Stimulated activated CD8-positive, alpha-beta memory T cell treated with anti-CD3 and anti-CD28 coated beads, Interleukin-4, amount 100 ng/mL, for 48 hours (primary cell): ENCODE data around the gene NRG4.
"Not testable (repeated sequence)": the region's sequence is repeated elsewhere in the genome, so short reads cannot be mapped to it uniquely, and the experiment has no call there.

Experiments
- DNase-seq: peaks from one replicate; pipeline ENCODE4 v3.0.0-alpha.2; 2020

The NRG4 gene

DNA sequence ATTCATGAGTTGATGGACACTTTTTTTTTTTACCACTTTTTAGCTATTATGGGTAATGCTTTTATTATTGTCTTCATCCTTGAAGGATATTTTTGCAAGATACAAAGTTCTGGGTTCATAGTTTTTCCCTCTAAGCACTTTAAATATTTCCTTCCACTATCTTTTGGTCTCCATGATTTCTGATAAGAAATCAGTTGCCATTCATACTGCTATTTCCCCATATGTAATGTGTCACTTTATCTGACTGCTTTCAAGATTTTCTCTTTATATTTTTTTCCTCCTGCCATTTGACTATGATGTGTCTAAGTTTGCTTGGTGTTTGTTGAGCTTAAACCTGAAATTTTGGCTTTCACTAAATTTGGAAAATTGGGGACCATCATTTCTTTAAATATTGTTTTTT is 19.3 kb downstream of the NRG4 start:
- no peak for DNase-seq

GRCh38 chr15:75989875-75990274 is 22.3 kb downstream of the NRG4 start:
- no peak for DNase-seq

GRCh38 chr15:75989045-75989444 is 23.2 kb downstream of the NRG4 start:
- no peak for DNase-seq

- no peak for DNase-seq
Measured at GRCh38 chr15:75985971-75986370, 26.3 kb downstream of the NRG4 start.

- DNase-seq: not testable (repeated sequence)
Measured at GRCh38 chr15:75984706-75985105, 27.5 kb downstream of the NRG4 start.

- no peak for DNase-seq
Measured at GRCh38 chr15:75982468-75982867, 29.8 kb downstream of the NRG4 start.

DNA sequence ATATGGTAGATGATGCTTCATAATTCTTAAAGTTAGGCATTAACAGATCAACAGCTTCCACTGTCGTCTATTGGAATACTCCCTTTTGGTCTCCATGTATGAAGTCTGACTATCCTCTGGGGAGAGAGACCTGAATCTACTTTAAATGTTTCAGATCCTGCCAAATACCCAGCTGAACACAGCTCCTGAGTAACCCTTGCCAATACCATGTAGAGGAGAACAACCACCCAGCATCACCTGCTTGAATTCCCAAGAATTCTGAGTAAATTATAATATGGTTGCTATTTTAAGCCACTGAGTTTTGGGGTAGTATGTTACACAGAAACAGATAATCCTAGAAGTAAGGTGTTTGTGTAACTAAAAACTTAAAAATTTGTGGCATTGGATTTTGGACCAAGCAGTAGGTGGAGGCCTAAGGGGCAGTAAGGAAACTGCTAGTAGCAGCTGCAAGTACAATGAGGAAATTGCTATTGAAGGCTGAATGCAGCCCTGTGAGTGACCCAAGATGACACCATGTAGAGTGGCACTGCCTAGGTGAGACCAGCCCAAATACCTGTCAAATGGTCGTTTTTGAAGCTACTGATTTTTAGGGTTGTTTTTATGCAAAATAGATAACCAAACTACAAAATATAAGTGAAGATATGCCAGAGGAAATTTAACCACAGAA is 30.9 kb downstream of the NRG4 start:
- DNase-seq: no peak

GRCh38 chr15:75976766-75977165 is 35.5 kb downstream of the NRG4 start:
- DNase-seq: not testable (repeated sequence)

- no peak for DNase-seq
Measured at GRCh38 chr15:75966073-75966472, 46.2 kb downstream of the NRG4 start.

DNA sequence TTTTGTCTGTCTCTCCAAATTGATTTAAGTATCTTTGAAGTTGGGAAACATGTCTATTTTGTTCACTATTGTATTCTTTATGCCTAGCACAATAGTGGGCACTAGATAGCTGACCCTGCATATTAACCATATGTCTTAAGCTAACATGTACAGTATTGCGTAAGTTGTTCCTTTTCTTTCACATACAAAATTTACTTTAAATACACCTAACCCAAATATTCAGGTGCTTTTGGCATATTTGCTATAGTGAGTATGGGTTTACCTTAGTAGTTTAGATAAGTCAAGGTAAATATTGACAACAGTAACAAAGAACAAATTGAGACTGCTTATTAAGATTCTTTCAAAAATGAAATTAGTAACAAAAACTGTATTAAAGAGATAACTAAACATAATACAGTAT is 50.9 kb downstream of the NRG4 start:
- DNase-seq: no peak

DNA sequence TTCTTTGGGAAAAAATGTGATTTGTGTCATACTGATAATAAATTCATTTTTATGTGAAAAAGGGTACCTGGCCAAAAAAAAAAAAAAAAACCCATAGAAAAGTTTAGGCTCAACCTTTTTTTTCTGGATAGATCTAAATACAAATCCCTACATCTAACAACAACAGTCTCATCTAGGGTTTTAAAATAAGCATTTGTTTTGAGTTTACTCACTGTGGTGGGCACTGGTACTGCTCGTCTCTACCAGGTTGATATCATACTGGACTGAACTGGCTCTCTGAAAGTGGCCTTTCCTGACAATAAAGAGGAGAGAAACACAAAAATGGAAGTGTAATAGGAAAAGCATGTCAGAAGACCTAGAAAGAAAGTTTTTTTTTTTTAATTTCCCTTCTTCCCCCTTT is 56.5 kb downstream of the NRG4 start:
- no peak for DNase-seq

DNA sequence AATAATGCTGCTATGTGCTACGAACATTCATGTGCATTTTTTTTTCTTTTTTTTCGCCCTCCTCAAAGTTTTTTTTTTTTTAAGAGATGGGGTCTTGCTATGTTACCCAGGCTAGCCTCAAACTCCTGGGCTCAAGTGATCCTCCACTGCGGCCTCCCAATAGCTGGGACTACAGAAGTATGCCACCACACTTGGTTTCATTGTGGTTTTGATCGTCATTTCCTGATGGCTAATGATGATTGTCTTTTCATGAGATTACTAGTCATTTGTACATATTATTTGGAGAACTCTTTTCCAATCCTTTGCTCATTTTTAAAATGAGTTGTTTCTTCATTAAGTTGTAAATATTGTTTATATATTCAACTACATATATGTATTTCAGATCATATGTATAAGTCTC is 59.7 kb downstream of the NRG4 start:
- no peak for DNase-seq

DNA sequence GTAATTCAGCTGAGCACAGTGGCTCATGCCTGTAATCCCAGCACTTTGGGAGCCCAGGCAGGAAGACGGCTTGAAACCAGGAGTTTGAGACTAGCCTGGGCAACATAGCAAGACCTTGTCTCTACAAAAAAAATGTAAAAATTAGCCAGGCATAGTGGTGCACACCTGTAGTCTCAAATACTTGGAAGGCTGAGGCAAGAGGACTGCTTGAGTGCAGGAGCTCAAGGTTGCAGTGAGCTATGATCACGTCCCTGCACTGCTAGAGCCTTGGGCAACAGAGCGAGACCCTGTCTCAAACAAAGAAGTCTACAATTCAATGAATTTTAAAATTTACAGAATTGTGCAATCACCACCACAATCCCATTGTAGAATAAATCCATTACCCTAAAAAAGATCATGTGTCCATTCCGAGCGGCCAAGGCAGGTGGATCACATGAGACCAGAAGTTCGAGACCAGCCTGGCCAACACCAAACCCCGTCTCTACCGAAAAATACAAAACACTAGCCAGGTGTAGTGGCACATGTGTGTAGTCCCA is 63.4 kb downstream of the NRG4 start:
- DNase-seq: no peak

GRCh38 chr15:75947092-75947491 is 65.1 kb downstream of the NRG4 start:
- DNase-seq: no peak

- DNase-seq: no peak
Measured at GRCh38 chr15:75945953-75946352, 66.3 kb downstream of the NRG4 start.

- no peak for DNase-seq
Measured at GRCh38 chr15:75943713-75944215, 68.5 kb downstream of the NRG4 start.

GRCh38 chr15:75943246-75943645 is 69.0 kb downstream of the NRG4 start:
- no peak for DNase-seq

DNA sequence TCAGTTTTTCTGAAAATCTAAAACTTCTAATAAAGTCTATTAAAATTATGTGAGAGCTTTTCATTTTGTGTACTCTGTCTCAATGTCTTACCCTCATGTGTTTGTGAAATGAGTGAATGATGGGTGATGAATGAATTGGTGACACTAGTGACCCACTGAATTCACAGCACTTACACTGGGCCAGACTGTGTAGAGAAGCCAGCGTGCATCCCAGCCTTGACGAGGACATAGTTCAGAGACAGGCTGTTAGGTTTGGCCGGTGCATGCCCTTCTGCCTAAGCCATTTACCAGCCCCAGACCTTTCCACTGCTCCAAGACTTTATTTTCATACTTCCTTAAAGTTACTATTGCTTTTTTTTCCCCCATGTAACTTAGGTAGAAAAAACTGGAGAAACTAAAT is 69.8 kb downstream of the NRG4 start:
- DNase-seq: no peak

DNA sequence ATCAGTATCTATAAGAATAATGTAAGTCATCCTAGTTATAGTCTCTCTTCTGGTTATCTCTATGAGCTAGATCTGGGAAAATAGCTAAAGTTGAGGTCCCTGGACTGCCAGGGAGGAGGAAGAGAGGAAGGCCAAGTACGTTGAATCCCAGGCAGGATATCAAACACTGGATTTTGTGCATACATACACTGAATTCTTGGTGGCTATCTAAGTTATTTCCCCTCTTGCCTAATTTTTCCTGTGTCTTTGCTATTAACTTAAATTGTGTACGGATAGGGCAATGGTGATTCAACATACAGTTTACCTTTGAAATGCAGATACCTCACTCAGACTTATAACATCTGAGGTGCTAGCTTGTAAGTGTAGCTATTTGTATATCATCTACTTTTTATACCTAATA is 81.4 kb downstream of the NRG4 start:
- no peak for DNase-seq

- no peak for DNase-seq
Measured at GRCh38 chr15:75929799-75930565, 82.2 kb downstream of the NRG4 start.

- no peak for DNase-seq
Measured at GRCh38 chr15:75928680-75929608, 83.3 kb downstream of the NRG4 start.

DNA sequence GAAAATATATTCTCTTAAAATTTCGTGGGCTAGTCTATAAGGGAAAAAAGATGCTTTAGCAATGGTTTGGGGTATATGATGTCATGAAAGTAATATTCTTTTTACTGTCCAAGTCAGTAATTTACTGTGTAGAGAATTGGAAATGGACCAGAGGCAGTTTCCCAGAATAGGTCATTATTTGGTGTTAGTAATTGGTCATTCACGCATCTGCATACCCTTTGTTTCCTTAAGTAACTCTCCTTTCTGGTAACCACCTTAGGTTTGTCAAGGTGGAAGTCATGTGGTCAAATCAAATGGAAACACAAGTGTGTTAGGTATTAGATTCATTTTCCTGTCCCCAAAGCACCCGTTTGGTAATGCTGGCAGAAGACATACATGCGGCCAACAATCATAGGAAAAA is 84.6 kb downstream of the NRG4 start:
- no peak for DNase-seq

DNA sequence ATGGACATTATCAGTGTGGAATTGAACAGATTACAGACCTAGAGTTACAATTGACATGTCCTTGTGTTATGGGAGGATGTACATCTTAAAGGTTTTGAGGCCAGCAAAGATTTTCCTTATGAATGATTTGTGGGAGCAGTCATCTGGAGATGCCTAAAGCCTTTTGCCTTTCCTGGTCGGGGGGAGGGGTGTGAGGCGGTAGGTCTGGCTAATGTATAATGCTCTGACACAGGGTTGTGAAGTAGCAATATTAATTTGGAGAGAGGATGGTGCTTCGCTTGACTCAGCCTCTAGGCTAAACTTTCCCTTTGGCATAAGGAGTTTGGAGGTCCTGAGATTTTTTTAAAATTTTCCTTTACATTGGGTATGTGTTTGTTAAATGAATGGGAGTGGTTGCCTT is 85.3 kb downstream of the NRG4 start:
- no peak for DNase-seq
